ENCODE results near the gene UBN1.
A peak's percentile ranks its signal among the peaks of the same experiment; 100 is the strongest.
"Not testable (repeated sequence)": the region's sequence is repeated elsewhere in the genome, so short reads cannot be mapped to it uniquely, and the experiment has no call there.

UBN1 gene

GRCh38 chr16:4891886-4892216 lies 44.6 kb downstream of the UBN1 start:
- peak overlapping the region; percentile 57 for H3K27ac ChIP-seq
- no peak for TF ChIP-seq CTCF (conservative IDR thresholded peaks at IDR 0.05; ENCODE audit: low read depth)
- no peak for DNase-seq (ENCODE audit: low spot score)
- ChIA-PET CTCF (no interaction called here), POLR2A (ENCODE audit: low non-redundant PET) (no interaction called here)

- ChIA-PET POLR2A (ENCODE audit: low non-redundant PET) (no interaction called here), CTCF (no interaction called here)
- TF ChIP-seq CTCF (conservative IDR thresholded peaks at IDR 0.05; ENCODE audit: low read depth), result no peak
- peak overlapping the region; percentile 57 for H3K27ac ChIP-seq
- no peak for DNase-seq (ENCODE audit: low spot score)
Observed at GRCh38 chr16:4892361-4893102, 45.3 kb downstream of the UBN1 start.

GRCh38 chr16:4893103-4893862 lies 46.0 kb downstream of the UBN1 start:
- ChIA-PET POLR2A (ENCODE audit: low non-redundant PET) (no interaction called here), CTCF (no interaction called here)
- no peak for TF ChIP-seq CTCF (conservative IDR thresholded peaks at IDR 0.05; ENCODE audit: low read depth)
- DNase-seq (ENCODE audit: low spot score), result no peak
- peak overlapping the region; percentile 57 for H3K27ac ChIP-seq

- CTCF ChIA-PET, result interaction anchor here (1.5 kb wide), 1 partner anchor 41 kb away, joined by 4 read pairs; no protein-coding TSS in a partner anchor
- POLR2A ChIA-PET (ENCODE audit: low non-redundant PET), result no interaction called here
- H3K27ac ChIP-seq, result peak overlapping the region; percentile 72
- no peak for DNase-seq (ENCODE audit: low spot score)
- TF ChIP-seq CTCF (conservative IDR thresholded peaks at IDR 0.05; ENCODE audit: low read depth), result no peak
Observed at GRCh38 chr16:4894276-4895150, 47.2 kb downstream of the UBN1 start.

- ChIA-PET POLR2A (ENCODE audit: low non-redundant PET) (no interaction called here), CTCF (interaction anchor here (0.7 to 1.5 kb wide), 2 partner anchors 41 to 63 kb away, joined by 3 to 4 read pairs; partner anchors contain the start of gene SEC14L5)
- no peak for TF ChIP-seq CTCF (conservative IDR thresholded peaks at IDR 0.05; ENCODE audit: low read depth)
- H3K27ac ChIP-seq, result peak overlapping the region; percentile 72
- DNase-seq (ENCODE audit: low spot score), result no peak
Observed at GRCh38 chr16:4895366-4895765, 48.1 kb downstream of the UBN1 start.

GRCh38 chr16:4896761-4897160 lies 49.5 kb downstream of the UBN1 start:
- CTCF ChIA-PET; DNase-seq (ENCODE audit: low spot score): not testable (repeated sequence)
- peak overlapping the region; percentile 72 for H3K27ac ChIP-seq
- POLR2A ChIA-PET (ENCODE audit: low non-redundant PET), result interaction anchor here (0.8 kb wide), 1 partner anchor 18 kb away, joined by 17 read pairs; no protein-coding TSS in a partner anchor
